Tibial nerve (tissue), 4 donors: ENCODE data around the gene GFPT1. TPM values are rescaled to one million over a fixed set of nuclear protein-coding genes. Genes with fewer than 3 reads are reported as not detected.
A peak's percentile ranks its signal among the peaks of the same experiment; 100 is the strongest.

ENCODE experiments used
- DNase-seq, 2 donors: peaks; one replicate each; pipeline ENCODE4 v3.0.0-alpha.2; 2019; ENCODE audit warnings: low spot score in 2 of 2
- H3K27ac ChIP-seq, 4 donors: fragments of 200-600 bp; sonication (generic) in 3 of 4; one replicate each; pipeline ENCODE4 v1.5.1; 2017 to 2019; ENCODE audit warnings: mild to moderate bottlenecking in 1 of 4
- H3K27me3 ChIP-seq, 2 donors: fragments of 200-600 bp; sonication (generic) in 1 of 2; one replicate each; pipeline versions ENCODE4 v1.5.1 to v1.6.0; 2017 to 2019
- H3K36me3 ChIP-seq, 3 donors: fragments of 200-600 bp; sonication (generic); one replicate each; pipeline ENCODE4 v1.5.1; 2018 to 2019
- H3K4me1 ChIP-seq, 4 donors: fragments of 200-600 bp; sonication (generic) in 3 of 4; one replicate each; pipeline ENCODE4 v1.5.1; 2017 to 2019
- H3K4me3 ChIP-seq, 4 donors: fragments of 200-600 bp; sonication (generic) in 3 of 4; one replicate each; pipeline ENCODE4 v1.5.1; 2017 to 2019; ENCODE audit warnings: mild to moderate bottlenecking in 1 of 4, moderate library complexity in 1 of 4
- H3K9me3 ChIP-seq, 4 donors: fragments of 200-600 bp; sonication (generic) in 3 of 4; one replicate each; pipeline ENCODE4 v1.5.1; 2017 to 2019
- CTCF ChIP-seq, 5 experiments: fragments of 200-600 bp in 3 of 5; fragments of 450-650 bp in 2 of 5; sonication (generic) in 3 of 5; IDR thresholded peaks; one replicate each; pipeline ENCODE4 v1.5.1; 2016 to 2019; ENCODE audit warnings: antibody characterized with exemption in 5 of 5, mild to moderate bottlenecking in 3 of 5, moderate library complexity in 2 of 5
- EP300 ChIP-seq, 2 donors: sonication (generic); formaldehyde crosslinking; IDR thresholded peaks; one replicate each; pipeline ENCODE4 v1.6.1; 2017; ENCODE audit warnings: antibody characterized with exemption in 2 of 2, mild to moderate bottlenecking in 1 of 2
- POLR2A ChIP-seq, 2 donors: fragments of 450-650 bp; IDR thresholded peaks; one replicate each; pipeline ENCODE4 v1.6.1; 2017; ENCODE audit warnings: antibody characterized with exemption in 2 of 2, mild to moderate bottlenecking in 2 of 2, moderate library complexity in 2 of 2
- WGBS, 2 donors: methylation state at CpG; one replicate each; pipeline ENCODE4 v1.1.5; 2018; 5-methylcytosine and 5-hydroxymethylcytosine counted together
- total RNA-seq, 4 donors: library from RNA; depleted of rRNA; stranded (reverse); fragments of >200 nt; gene quantifications; one replicate each; pipeline ENCODE4 v1.1.0, GENCODE V29; 2016

The GFPT1 gene
- total RNA-seq, 4 donors from 2014 or later: 15.5 to 30.0 (median 22.1) TPM

GRCh38 chr2:69381337-69381737 lies 5.7 kb downstream of the GFPT1 start:
- H3K36me3 ChIP-seq: peaks cover 0 to 7% (median 0%) of the 10 kb centered on the region in 3 donors
- WGBS, 2 donors: 86 to 87% methylated on average over 1 of the region's 1 CpG
- no peak for DNase-seq
- H3K27me3 ChIP-seq: no peaks in the 10 kb centered on the region
- no peak overlapping the region for H3K27ac ChIP-seq
- no peak overlapping the region for H3K4me3 ChIP-seq
- no peaks in the 10 kb centered on the region for H3K9me3 ChIP-seq
- H3K4me1 ChIP-seq: peaks cover 0 to 41% (median 10%) of the 10 kb centered on the region in 4 donors
- TF ChIP-seq EP300 (IDR thresholded peaks at IDR 0.05) (no peak), CTCF (IDR thresholded peaks at IDR 0.05) (no peak), POLR2A (IDR thresholded peaks at IDR 0.05) (no peak)

GRCh38 chr2:69380072-69380917 lies 6.7 kb downstream of the GFPT1 start:
- peaks cover 0 to 7% (median 0%) of the 10 kb centered on the region in 3 donors for H3K36me3 ChIP-seq
- no peaks in the 10 kb centered on the region for H3K27me3 ChIP-seq
- DNase-seq: no peak
- peaks cover 0 to 31% (median 8%) of the 10 kb centered on the region in 4 donors for H3K4me1 ChIP-seq
- no peak overlapping the region for H3K4me3 ChIP-seq
- 87 to 91% methylated on average over 12 of the region's 12 CpGs for WGBS, 2 donors
- H3K27ac ChIP-seq: no peak overlapping the region
- H3K9me3 ChIP-seq: no peaks in the 10 kb centered on the region
- TF ChIP-seq POLR2A (IDR thresholded peaks at IDR 0.05): no peak
- no peak for TF ChIP-seq CTCF (IDR thresholded peaks at IDR 0.05)
- no peak for TF ChIP-seq EP300 (IDR thresholded peaks at IDR 0.05)

GRCh38 chr2:69376403-69376802 lies 10.6 kb downstream of the GFPT1 start:
- no peak for DNase-seq
- H3K27me3 ChIP-seq: no peaks in the 10 kb centered on the region
- H3K9me3 ChIP-seq: no peaks in the 10 kb centered on the region
- no peak overlapping the region for H3K27ac ChIP-seq
- peaks cover 0 to 8% (median 2%) of the 10 kb centered on the region in 4 donors for H3K4me1 ChIP-seq
- H3K4me3 ChIP-seq: no peak overlapping the region
- 67 to 74% methylated on average over 6 of the region's 6 CpGs for WGBS, 2 donors
- TF ChIP-seq POLR2A (IDR thresholded peaks at IDR 0.05) (no peak), CTCF (IDR thresholded peaks at IDR 0.05) (no peak), EP300 (IDR thresholded peaks at IDR 0.05) (no peak)
- H3K36me3 ChIP-seq: peaks cover 0 to 28% (median 0%) of the 10 kb centered on the region in 3 donors

GRCh38 chr2:69375494-69376353 lies 11.3 kb downstream of the GFPT1 start:
- no peak overlapping the region for H3K4me3 ChIP-seq
- no peaks in the 10 kb centered on the region for H3K9me3 ChIP-seq
- peaks cover 0 to 35% (median 0%) of the 10 kb centered on the region in 3 donors for H3K36me3 ChIP-seq
- DNase-seq: no peak
- 80 to 81% methylated on average over 8 of the region's 8 CpGs for WGBS, 2 donors
- H3K27ac ChIP-seq: no peak overlapping the region
- H3K27me3 ChIP-seq: no peaks in the 10 kb centered on the region
- H3K4me1 ChIP-seq: peaks cover 0 to 3% (median 0%) of the 10 kb centered on the region in 4 donors
- TF ChIP-seq CTCF (IDR thresholded peaks at IDR 0.05) (peak; percentile 26 to 54 (median 40)), POLR2A (IDR thresholded peaks at IDR 0.05) (no peak)
